Measurements from ENCODE around the gene FAR2. TPM values are rescaled to one million over a fixed set of nuclear protein-coding genes. Genes with fewer than 3 reads are reported as not detected.
A peak's percentile ranks its signal among the peaks of the same experiment; 100 is the strongest.
"Not testable (repeated sequence)": the region's sequence is repeated elsewhere in the genome, so short reads cannot be mapped to it uniquely, and the experiment has no call there.

FAR2 gene
- total RNA-seq, 2 donors from 2014 or later: 6.2 TPM

- ATAC-seq: no peak
- intact Hi-C loops (cut with DNase I): no loop called here
- DNase-seq: no peak
Measured at GRCh38 chr12:29354954-29355353, 205.9 kb downstream of the FAR2 start.

GRCh38 chr12:29365091-29365490 lies 216.0 kb downstream of the FAR2 start:
- intact Hi-C loops (cut with DNase I): no loop called here
- no peak for DNase-seq
- no peak for ATAC-seq

GRCh38 chr12:29374012-29374411 lies 224.9 kb downstream of the FAR2 start:
- intact Hi-C loops (cut with DNase I): no loop called here
- no peak for ATAC-seq
- no peak for DNase-seq

GRCh38 chr12:29374913-29375312 lies 225.8 kb downstream of the FAR2 start:
- no peak for ATAC-seq
- intact Hi-C loops (cut with DNase I): no loop called here
- DNase-seq: no peak

DNA sequence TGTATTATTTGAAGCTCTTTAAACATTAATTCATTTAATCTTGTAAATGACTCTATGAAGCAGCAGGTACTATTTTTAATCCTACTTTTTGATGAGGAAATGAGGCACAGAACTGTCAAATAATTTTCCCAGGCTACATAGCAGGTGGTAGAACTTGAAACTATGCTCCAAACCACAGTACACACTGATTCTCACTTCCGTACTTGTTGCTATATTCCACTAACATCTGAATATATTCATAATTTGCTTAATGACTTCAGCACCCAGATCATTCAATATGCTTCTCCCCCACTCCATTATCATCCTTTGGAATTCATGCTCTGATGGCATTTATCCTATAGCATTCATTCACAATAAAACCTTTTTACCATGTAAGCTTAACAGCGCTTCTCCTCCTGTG lies 227.0 kb downstream of the FAR2 start:
- ATAC-seq: no peak
- no peak for DNase-seq
- intact Hi-C loops (cut with DNase I): no loop called here

- intact Hi-C loops (cut with DNase I): no loop called here
- ATAC-seq: peak; percentile 98
Measured at GRCh38 chr12:29380536-29381523, 231.8 kb downstream of the FAR2 start, which contains the start of gene ERGIC2. Gene ERGIC2 (minus strand): TSS chr12:29381172. CDS start chr12:29371633, 9,539 bp downstream.

GRCh38 chr12:29382251-29382650 lies 233.2 kb downstream of the FAR2 start:
- DNase-seq (no peak), ATAC-seq (no peak)
- intact Hi-C loops (cut with DNase I): no loop called here

More at GRCh38 chr12:29380536-29381523, 231.8 kb downstream of the FAR2 start, which contains the start of gene ERGIC2:
- DNase-seq: peak; percentile 92

DNA sequence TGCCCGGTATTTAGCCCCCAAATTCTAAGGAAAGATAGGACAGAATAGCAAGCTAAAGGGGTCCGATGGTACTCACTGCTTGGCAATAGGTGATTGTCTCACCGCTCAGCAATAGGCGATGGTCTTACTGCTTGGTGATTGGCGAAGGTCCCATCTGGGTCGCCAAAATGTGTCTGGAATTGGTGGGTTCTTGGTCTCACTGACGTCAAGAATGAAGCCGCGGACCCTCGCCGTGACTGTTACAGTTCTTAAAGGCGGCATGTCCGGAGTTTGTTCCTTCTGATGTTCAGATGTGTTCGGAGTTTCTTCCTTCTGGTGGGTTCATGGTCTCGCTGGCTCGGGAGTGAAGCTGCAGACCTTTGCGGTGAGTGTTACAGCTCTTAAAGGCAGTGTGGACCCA lies 236.1 kb downstream of the FAR2 start:
- ATAC-seq; intact Hi-C loops (cut with DNase I); DNase-seq: not testable (repeated sequence)

Other genes with a start within 250 kb of the FAR2 start
- 10 to 100 TPM; 77.5 to 87.2 TPM for gene ERGIC2, start 231.9 kb downstream of the FAR2 start, total RNA-seq

Data from left cardiac atrium (tissue), 4 donors.